HUES48 (cell line): ENCODE data around the gene UTS2R.

ENCODE experiments used
- H3K27ac ChIP-seq: one replicate; pipeline ENCODE4 v1.7.0; 2013; ENCODE audit warnings: low read depth, low read length, inconsistent platforms
- H3K27me3 ChIP-seq: 2 replicates; pipeline ENCODE4 v1.6.1; 2013; ENCODE audit warnings: mild to moderate bottlenecking, low read length; ENCODE audit not compliant: control insufficient read depth, insufficient read depth
- H3K36me3 ChIP-seq: 2 replicates; pipeline ENCODE4 v1.6.1; 2013; ENCODE audit warnings: low read length; ENCODE audit not compliant: control insufficient read depth, insufficient read depth
- H3K4me1 ChIP-seq: 2 replicates; pipeline ENCODE4 v1.6.1; 2013; ENCODE audit warnings: mild to moderate bottlenecking, low read length; ENCODE audit not compliant: control insufficient read depth, insufficient read depth
- H3K4me3 ChIP-seq: 2 replicates; pipeline ENCODE4 v1.5.1; 2013; ENCODE audit warnings: mild to moderate bottlenecking, low read depth, low read length
- H3K9ac ChIP-seq: 2 replicates; pipeline ENCODE4 v1.6.1; 2013; ENCODE audit warnings: mild to moderate bottlenecking, low read depth, low read length, moderate library complexity
- H3K9me3 ChIP-seq: 2 replicates; pipeline ENCODE4 v1.6.1; 2013; ENCODE audit warnings: low read length; ENCODE audit not compliant: control insufficient read depth, insufficient read depth

The UTS2R gene

DNA sequence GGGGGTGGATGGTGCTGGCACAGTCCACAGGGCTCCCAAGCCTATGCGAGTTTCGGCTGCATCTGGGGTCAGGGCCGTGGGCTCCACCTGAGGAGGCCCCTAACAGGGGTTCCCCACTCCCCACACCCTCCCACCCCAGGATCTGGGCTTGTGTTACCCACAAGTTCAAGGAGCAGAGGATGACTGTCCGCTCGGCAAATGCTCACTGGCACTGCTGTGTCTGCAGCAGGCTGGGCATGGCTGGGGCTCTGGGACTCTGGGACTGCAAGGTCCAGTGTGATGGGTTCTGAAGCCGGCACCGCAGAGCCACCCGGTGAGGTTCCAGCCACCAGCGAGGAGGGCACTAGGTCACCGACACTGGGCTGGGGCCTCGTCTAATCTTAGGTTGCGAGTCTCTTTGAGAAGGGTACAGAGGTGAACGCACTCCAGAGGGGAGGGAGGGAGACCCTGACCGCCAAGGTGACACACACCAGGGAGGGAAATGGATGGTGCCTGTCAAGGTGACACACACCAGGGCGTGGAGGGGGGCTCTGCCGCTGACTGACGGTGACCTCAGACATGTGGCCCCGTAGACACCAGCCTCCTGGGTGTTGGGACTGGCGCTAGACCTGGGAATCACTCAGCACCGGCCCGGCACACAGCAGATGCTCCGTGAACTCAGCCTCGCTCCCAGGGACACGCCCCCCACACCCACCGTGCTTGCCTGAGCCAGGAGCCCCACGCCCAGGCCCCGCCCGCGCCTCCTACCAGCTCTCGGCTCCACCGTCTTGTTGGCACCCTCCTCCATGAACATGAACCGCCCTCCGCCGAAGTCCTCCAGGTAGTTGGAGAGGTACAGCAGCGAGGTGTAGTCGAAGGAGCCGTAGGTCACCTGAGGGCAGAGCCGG is 26.1 kb downstream of the UTS2R start:
- H3K4me1 ChIP-seq, result no peaks in the 10 kb centered on the region
- H3K9ac ChIP-seq, result no peak overlapping the region

DNA sequence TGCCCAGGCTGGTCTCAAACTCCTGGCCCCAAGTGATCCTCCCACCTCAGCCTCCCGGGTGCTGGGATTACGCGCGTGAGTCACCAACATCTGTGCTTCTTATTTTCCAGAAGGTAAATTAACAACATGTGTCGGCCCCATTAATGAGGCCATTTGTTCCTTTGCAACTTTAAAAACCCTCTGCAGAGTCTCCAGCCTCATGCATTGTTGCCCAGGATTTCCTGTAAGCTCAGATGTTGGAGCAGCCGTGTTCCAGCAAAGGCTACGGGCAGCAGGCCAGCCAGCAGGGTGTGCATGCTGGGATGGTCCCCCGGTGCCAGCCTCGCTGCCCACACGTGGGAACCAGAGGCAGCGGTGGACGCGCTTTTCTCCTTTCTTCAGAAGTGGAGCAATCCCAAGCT is 27.5 kb downstream of the UTS2R start:
- no peak overlapping the region for H3K9ac ChIP-seq

More for the DNA sequence above, 26.1 kb downstream of the UTS2R start:
- H3K27me3 ChIP-seq, result no peaks in the 10 kb centered on the region
- H3K4me3 ChIP-seq, result no peak overlapping the region
- H3K27ac ChIP-seq, result no peak overlapping the region
- no peaks in the 10 kb centered on the region; the same call in 1 of the 2 replicates for H3K36me3 ChIP-seq
- H3K9me3 ChIP-seq, result no peaks in the 10 kb centered on the region

DNA sequence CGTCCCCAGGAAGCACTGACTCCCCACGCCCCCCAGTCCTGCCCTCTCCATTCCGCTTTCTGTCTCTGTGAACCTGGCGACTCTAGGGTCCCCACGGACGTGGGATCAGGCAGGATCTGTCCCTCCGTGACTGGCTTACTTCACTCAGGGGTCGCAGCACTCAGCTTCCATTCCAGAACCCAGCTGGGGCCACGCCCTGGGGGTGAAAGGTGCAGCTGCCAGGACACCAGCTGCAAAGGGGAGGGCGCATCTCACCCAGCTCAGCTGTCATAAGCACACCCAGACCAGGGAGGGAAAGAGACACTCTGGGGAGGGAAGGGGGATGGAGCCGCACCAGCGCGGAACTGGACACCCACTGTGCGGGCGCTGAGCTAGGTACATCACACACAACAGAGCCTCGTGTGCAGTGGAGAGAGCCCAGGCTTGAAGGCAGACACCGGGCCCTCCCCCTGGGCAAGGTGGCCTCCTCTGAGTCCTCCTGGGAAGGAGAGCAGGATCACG is 28.1 kb downstream of the UTS2R start:
- no peaks in the 10 kb centered on the region for H3K27me3 ChIP-seq
- H3K4me1 ChIP-seq, result no peaks in the 10 kb centered on the region
- H3K9me3 ChIP-seq, result no peaks in the 10 kb centered on the region
- H3K9ac ChIP-seq, result no peak overlapping the region
- no peak overlapping the region for H3K27ac ChIP-seq
- no peaks in the 10 kb centered on the region for H3K36me3 ChIP-seq
- H3K4me3 ChIP-seq, result no peak overlapping the region

More for the DNA sequence above, 27.5 kb downstream of the UTS2R start:
- Histone ChIP-seq H3K27me3 (no peaks in the 10 kb centered on the region), H3K9me3 (no peaks in the 10 kb centered on the region), H3K27ac (no peak overlapping the region), H3K4me1 (no peaks in the 10 kb centered on the region), H3K36me3 (no peaks in the 10 kb centered on the region), H3K4me3 (no peak overlapping the region)

DNA sequence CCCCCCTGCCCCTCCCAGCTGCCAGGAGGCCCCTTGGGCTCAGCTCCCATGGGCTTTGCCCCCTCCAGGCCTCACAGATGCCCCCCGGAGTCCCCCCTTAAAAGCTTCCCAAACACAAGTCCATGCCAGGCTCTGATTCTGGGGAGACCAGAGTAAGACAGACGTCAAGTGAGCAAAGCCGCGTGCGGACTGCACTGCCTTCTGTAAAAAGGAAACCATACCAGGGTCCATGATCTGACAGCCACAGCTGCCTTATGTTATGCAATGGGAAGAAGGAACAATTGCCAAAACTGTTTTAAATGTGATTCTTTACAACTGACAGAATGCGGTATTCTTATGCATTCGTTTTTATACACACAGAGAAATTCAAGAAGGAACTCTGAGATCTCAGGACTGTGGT is 28.6 kb downstream of the UTS2R start:
- Histone ChIP-seq H3K4me3 (no peak overlapping the region), H3K4me1 (no peaks in the 10 kb centered on the region), H3K27ac (no peak overlapping the region), H3K36me3 (no peaks in the 10 kb centered on the region), H3K27me3 (no peaks in the 10 kb centered on the region), H3K9me3 (no peaks in the 10 kb centered on the region), H3K9ac (no peak overlapping the region)

DNA sequence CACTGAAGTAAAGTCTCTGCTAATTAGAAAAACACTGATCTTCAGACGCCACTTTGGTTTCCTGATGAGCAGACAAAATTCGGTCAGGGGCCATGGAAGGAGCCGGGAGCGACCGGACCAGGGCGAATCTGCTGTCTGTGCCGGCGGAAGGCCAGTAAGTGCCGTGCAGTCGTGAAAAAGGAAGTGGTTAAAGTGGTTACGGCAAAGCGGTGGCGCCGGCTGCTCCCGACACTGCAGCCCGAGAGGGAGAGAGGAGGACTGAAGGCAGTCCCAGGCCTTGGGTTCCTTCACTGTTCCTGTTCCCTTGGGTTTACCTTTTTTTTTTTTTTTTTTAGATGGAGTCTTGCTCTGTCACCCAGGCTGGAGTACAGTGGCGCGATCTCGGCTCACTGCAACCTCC is 29.3 kb downstream of the UTS2R start:
- H3K4me1 ChIP-seq, result no peaks in the 10 kb centered on the region
- H3K36me3 ChIP-seq, result no peaks in the 10 kb centered on the region
- no peak overlapping the region for H3K4me3 ChIP-seq
- H3K27me3 ChIP-seq, result no peaks in the 10 kb centered on the region
- H3K9ac ChIP-seq, result no peak overlapping the region
- H3K27ac ChIP-seq, result no peak overlapping the region
- no peaks in the 10 kb centered on the region for H3K9me3 ChIP-seq

DNA sequence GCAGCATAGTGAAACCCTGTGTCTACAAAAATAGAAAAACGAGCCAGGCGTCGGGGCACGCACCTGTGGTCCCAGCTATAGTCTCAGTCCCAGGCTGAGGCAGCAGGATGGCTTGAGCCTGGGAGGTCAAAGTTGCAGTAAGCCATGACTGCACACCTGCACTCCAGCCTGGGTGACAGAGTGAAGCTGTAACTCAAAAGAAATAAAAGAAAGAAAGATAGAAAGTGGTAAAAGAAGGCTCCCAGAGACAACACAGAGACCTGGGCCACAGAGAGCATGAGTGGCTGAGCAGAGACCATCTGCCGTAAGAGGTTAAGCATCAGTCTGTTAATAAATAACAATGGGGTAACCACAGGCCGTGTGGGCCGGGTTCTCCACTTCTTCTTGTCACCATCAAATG is 31.3 kb downstream of the UTS2R start:
- Histone ChIP-seq H3K9ac (no peak overlapping the region), H3K27ac (no peak overlapping the region), H3K4me3 (no peak overlapping the region), H3K9me3 (no peaks in the 10 kb centered on the region), H3K36me3 (no peaks in the 10 kb centered on the region), H3K4me1 (no peaks in the 10 kb centered on the region), H3K27me3 (no peaks in the 10 kb centered on the region)

DNA sequence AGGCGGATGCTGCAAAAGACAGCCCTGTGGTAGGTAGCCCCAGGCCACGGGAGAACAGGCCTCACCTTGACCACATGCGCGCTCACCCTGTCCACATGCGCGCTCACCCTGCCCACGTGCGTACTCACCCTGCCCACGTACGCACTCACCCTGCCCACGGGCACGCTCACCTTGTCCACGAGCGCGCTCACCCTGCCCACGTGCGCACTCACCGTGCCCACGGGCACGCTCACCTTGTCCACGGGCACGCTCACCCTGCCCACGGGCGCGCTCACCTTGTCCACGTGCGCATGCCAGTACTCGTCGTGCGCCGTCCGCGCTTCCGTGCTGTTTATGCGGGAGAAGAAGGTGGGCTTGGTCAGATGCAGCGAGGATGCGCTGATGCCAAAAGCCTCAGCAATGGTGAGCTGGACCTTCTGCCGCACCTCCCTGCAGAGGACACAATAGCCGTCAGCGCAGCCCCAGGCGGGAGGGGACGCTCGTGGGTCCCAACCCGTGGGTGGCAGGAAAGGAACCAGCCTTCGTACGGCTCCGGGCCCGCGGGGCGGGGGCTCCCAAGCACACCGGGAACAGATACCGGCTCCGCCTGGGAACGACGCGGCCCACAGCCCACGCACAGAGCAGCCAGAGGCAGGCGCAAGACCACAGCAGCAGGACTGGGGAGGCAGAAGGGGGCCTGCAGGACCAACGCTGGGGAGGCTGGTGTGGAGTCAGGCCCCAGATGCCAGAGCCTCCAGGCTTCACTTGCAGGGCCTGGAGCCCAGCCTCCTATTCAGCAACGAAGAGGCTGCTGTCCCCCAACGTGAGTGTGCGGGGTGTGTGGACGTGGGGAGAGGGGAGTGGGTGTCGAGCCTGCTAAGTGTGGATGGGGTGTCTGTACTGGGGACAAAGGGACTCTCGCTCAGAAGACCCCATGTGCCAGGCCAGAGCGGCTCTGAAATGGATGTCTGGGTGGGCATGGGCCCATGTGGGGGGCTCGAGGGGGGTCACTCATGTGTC is 32.4 kb downstream of the UTS2R start:
- Histone ChIP-seq H3K36me3 (no peaks in the 10 kb centered on the region), H3K27me3 (no peaks in the 10 kb centered on the region), H3K27ac (no peak overlapping the region), H3K4me3 (no peak overlapping the region), H3K9ac (no peak overlapping the region), H3K4me1 (no peaks in the 10 kb centered on the region), H3K9me3 (no peaks in the 10 kb centered on the region)

DNA sequence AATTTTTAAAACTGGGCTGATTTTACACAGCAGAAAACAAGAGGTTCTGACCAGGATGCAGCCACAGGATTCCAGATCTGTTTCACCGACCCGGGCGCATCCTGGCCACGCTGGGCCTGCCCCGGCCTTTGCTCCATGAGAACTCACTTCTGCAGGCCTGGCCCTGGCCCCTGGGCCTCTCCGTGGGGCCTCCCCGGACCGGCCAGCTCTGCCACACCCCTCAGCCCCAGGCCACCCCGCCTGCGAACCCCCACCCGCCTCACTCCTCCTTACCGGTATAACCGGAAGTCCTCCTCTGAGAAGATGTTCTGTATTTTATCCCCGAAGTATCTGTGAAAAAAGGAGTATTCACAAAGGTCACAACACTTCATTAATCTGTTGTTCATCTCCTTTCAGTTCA is 33.5 kb downstream of the UTS2R start:
- Histone ChIP-seq H3K4me3 (no peak overlapping the region), H3K9ac (no peak overlapping the region), H3K27me3 (no peaks in the 10 kb centered on the region), H3K27ac (no peak overlapping the region), H3K4me1 (no peaks in the 10 kb centered on the region), H3K9me3 (no peaks in the 10 kb centered on the region), H3K36me3 (no peaks in the 10 kb centered on the region)

DNA sequence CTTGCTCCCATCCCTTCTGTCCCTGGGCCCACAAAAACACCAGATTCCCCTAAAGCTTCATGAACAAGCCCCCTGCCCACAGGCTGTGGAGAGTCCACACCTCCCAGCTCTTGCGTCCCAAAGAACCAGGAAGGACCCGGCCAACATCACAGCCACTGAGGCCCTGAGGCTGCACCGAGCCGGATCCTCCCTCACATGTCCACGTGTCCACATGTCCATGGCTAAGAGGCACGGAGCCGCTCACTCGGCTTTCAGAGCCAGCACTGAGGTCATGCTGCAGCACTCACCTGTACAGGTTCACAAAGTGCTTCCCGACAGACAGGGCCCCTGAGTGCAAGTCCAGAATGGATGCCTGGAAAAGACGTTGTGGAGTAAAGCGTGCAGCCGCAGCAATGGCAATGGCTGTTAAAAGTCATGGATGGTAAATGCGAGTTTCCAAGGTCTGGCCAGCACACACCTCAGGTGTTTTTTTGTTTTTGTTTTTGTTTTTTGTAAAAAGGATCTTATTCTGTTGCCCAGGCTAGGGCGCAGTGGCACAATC is 34.6 kb downstream of the UTS2R start:
- no peaks in the 10 kb centered on the region for H3K27me3 ChIP-seq
- no peaks in the 10 kb centered on the region for H3K9me3 ChIP-seq
- H3K36me3 ChIP-seq, result no peaks in the 10 kb centered on the region
- H3K9ac ChIP-seq, result no peak overlapping the region
- no peaks in the 10 kb centered on the region for H3K4me1 ChIP-seq
- no peak overlapping the region for H3K27ac ChIP-seq
- H3K4me3 ChIP-seq, result no peak overlapping the region

DNA sequence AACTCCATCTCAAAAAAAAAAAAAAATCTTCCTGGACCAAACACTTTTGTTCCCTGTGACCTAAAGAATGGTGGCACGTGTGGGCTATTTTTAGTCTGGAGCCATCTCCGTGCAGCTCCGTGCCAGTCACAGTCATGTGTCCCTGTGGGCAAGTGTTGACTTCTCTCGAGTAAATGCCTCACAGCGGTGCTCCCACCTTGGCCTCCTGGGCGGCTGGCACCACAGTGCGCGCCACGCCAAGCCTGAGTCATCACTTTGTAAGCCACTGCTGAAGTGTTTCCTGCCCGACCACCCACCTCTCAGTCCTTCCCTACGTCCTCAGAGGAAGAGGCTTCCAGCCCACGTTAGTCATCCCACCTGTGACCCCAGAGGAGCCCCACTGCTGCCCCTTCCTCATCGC is 35.7 kb downstream of the UTS2R start:
- no peaks in the 10 kb centered on the region for H3K9me3 ChIP-seq
- H3K27ac ChIP-seq, result no peak overlapping the region
- H3K27me3 ChIP-seq, result no peaks in the 10 kb centered on the region
- no peaks in the 10 kb centered on the region for H3K4me1 ChIP-seq
- no peak overlapping the region for H3K4me3 ChIP-seq
- H3K36me3 ChIP-seq, result no peaks in the 10 kb centered on the region
- no peak overlapping the region for H3K9ac ChIP-seq
